ENCODE data around the gene ATP2A2. TPM values are rescaled to one million over a fixed set of nuclear protein-coding genes. Genes with fewer than 3 reads are reported as not detected.

The ATP2A2 gene
- total and polyA plus RNA-seq, 2 of the 4 experiments (the other 2 are of a cell fraction), result 166 to 225 TPM

DNA sequence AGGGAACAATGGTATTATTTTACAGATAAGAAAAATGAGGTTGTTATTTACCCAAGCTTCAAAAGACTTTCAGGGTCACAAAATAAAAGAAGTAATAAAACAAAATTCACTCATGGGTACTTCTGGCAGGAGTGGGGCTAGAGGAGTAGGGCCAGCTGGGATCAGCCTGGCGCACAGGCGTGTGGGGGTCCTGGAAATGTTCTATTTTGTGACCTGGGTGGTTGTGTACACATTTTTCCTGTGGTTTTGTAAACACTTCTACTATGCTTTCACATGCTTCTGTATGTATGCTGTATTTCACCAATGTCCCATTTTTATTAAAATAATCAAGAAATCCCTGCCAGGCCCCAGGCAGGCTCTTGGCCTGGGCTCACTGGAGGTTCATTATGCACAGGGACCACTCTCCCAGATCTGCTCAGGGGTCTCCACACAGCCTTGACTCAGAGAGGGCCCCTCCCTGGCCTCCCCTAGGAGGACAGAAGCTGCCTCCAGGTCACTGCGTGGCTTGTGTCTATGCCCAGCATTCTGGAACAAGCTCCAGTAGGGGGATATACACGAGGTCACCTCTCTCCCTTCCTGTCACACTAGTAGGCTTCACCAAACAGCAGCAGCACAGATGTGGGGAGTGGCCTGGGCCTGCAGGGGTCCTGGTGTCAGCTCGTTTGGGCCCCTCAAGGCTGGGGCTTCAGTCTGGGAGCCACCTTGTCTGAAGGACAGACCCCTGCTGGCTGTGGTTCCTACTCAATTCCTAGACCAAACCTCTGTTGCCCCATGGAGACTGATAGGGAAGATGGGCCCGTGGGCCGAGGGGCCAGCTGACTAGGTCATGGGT is 84.7 kb downstream of the ATP2A2 start:
- Histone ChIP-seq H3K4ac (ENCODE audit: low read depth, low read length) (no peak overlapping the region), H3K4me1 (ENCODE audit: control insufficient read depth, insufficient read depth, low read length) (peaks cover 13% of the 10 kb centered on the region), H2BK5ac (ENCODE audit: low read depth, low read length, poor library complexity, severe bottlenecking) (no peak overlapping the region), H4K8ac (ENCODE audit: low read depth in 2 of 2, low read length in 2 of 2) (peak overlapping the region in 1 of 2 experiments; percentile 17; a peak in 1 of 4 replicates), H3K9me1 (ENCODE audit: insufficient read depth, low read length) (peaks cover 6% of the 10 kb centered on the region; the same call in 1 of the 2 replicates), H3K27ac (ENCODE audit: insufficient read depth, low read length) (no peak overlapping the region), H4K20me1 (ENCODE audit: insufficient read depth, low read length) (no peaks in the 10 kb centered on the region), H3K4me3 (ENCODE audit: insufficient read depth, low read depth, low read length) (no peak overlapping the region), H4K5ac (ENCODE audit: low read depth, low read length) (no peak overlapping the region), H3K56ac (ENCODE audit: extremely low read depth, insufficient read depth, low read length) (no peak overlapping the region), H3K18ac (ENCODE audit: low read depth, low read length) (no peak overlapping the region), H3K9ac (ENCODE audit: low read depth, low read length) (no peak overlapping the region), H2AK9ac (replicated peaks; ENCODE audit: low read depth, low read length, poor library complexity) (peak overlapping the region; percentile 12), H3K4me2 (ENCODE audit: low read depth, low read length) (no peak overlapping the region), H2AFZ (replicated peaks; ENCODE audit: low read length, poor library complexity) (no peak overlapping the region), H3K23ac (ENCODE audit: low read depth, low read length) (no peak overlapping the region), H2AK5ac (ENCODE audit: low read depth, low read length) (peak overlapping the region; percentile 0), H4K91ac (ENCODE audit: insufficient read depth, low read depth, low read length) (peak overlapping the region; percentile 32), H3K36me3 (ENCODE audit: control insufficient read depth, insufficient read depth, low read length) (peaks cover 4% of the 10 kb centered on the region), H2BK15ac (ENCODE audit: low read depth, low read length) (no peak overlapping the region), H3K27me3 (ENCODE audit: control insufficient read depth, insufficient read depth, low read length) (no peaks in the 10 kb centered on the region), H2BK20ac (ENCODE audit: low read depth, low read length) (no peak overlapping the region), H3K9me3 (ENCODE audit: control insufficient read depth, insufficient read depth, low read length) (no peaks in the 10 kb centered on the region), H3K79me1 (ENCODE audit: low read depth in 1 of 2, low read length in 2 of 2) (no peaks in the 10 kb centered on the region), H3K14ac (replicated peaks; ENCODE audit: low read depth, low read length) (no peak overlapping the region), H2BK120ac (ENCODE audit: low read depth, low read length) (no peak overlapping the region)
- in situ Hi-C loops (cut with MboI; ENCODE audit: low sequenced_read_pairs) (no loop called here), intact Hi-C loops (cut with micrococcal nuclease) (no loop called here), dilution Hi-C loops (cut with HindIII; ENCODE audit: low sequenced_read_pairs, unreplicated experiment) (no loop called here)
- no TSS peak for BruUV-seq (replicated peaks)
- ChIA-PET POLR2A (ENCODE audit: unreplicated experiment) (no interaction called here), CTCF (interaction anchor here (0.5 to 1.1 kb wide), 3 partner anchors 13 to 1700 kb away, joined by 3 to 7 read pairs (median 3); no protein-coding TSS in a partner anchor)
- TF ChIP-seq BHLHE40 (IDR thresholded peaks at IDR 0.05; ENCODE audit: low read depth, low read length) (no peak), POLR2A (IDR thresholded peaks at IDR 0.05; ENCODE audit: low read depth, low read length) (no peak)
- DNase-seq (no peak), ATAC-seq (ENCODE audit: low read depth) (no peak)
- no CpG with 5 or more reads among the region's 7 CpGs for WGBS, 2 experiments (ENCODE audit: extremely low coverage in 2 of 2, insufficient read length in 1 of 2)
